Right renal cortex interstitium (tissue), 3 donors: ENCODE measurements around the gene PYGM. TPM values are rescaled to one million over a fixed set of nuclear protein-coding genes. Genes with fewer than 3 reads are reported as not detected.

Source experiments
- DNase-seq, 3 donors: peaks; one replicate each; pipeline ENCODE4 v3.0.0-alpha.2; 2013; ENCODE audit warnings: low read depth in 3 of 3, low spot score in 2 of 3
- polyA plus RNA-seq, 3 donors: library from polyadenylated mRNA; unstranded; fragments of 120-200 nt; gene quantifications; one replicate each; pipeline ENCODE4 v1.2.1, GENCODE V29; 2013; ENCODE audit not compliant: insufficient read length in 3 of 3

Gene PYGM
- polyA plus RNA-seq, 3 donors, result 1.1 to 2.6 (median 2.4) TPM

DNA sequence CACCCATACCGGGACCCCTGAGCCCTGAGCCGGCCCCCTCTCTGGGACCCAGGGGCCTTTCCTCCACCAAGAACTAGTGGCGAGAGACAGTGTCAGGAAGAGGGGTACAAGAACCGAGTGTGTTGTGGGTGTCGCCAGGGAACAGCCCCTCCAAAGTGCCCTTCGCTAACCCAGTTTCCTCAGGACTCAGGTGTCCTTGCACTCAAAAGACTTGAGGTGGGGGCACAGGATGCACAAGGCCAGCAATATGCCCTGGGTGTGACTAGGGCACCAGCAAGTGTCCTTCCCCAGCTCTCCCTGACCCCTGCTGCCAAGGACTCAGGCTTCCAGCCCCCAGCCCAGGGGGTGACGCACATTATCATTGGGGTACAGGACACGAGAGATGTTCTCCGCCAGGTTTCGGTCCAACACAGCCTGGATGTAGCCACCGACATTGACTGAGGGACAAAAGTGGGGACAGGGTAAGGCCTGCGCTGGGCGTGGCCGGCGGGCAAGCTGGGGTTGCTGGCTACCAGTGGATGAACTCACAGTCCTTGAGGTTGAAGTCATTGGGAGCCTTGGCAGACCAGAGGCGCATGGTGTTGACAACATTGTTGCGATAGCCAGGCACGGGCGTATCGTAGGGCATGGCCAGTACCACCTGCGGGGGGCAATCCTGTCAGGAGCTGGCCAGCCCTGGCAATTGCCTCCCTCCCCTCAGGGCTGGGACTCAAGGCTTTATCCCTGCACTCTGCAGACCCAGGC, 4.7 kb downstream of the PYGM start:
- no peak for DNase-seq

DNA sequence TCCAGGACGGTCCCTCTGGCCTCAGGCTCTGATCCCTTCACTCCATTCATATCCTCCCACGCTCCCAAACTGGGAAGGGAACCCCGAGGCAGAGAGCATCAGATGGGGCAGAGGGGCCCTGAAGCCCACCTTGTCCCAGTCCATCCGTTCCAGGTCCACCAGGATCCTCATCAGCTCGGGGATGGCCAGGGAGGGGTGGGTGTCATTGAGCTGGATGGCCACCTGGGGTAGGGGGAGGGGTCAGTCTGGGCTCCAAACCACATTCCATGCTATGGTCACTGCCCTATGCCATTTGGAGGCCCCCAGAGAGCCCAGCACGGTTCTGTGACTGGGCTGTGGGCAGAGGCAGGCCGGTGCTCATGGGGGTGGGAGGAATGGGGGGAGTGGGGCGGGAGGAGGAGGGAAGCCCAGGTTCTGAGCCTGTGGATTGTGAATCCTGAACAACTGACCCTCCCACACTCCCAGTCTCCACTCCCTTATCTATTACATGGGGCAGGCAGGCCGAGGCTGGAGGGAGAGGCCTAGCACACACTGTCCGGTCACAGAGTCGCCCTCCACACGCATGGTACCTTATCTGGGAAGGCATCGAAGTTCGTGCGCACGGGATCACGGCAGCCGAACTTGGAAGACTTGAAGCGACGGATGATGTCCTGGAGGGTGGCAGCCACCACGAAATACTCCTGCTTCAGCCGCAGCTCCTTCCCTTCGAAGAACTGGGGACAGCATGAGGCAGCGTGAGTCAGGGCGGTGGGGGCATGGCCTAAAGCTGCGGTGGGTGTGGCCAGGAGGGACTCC, 5.5 kb downstream of the PYGM start:
- no peak for DNase-seq

DNA sequence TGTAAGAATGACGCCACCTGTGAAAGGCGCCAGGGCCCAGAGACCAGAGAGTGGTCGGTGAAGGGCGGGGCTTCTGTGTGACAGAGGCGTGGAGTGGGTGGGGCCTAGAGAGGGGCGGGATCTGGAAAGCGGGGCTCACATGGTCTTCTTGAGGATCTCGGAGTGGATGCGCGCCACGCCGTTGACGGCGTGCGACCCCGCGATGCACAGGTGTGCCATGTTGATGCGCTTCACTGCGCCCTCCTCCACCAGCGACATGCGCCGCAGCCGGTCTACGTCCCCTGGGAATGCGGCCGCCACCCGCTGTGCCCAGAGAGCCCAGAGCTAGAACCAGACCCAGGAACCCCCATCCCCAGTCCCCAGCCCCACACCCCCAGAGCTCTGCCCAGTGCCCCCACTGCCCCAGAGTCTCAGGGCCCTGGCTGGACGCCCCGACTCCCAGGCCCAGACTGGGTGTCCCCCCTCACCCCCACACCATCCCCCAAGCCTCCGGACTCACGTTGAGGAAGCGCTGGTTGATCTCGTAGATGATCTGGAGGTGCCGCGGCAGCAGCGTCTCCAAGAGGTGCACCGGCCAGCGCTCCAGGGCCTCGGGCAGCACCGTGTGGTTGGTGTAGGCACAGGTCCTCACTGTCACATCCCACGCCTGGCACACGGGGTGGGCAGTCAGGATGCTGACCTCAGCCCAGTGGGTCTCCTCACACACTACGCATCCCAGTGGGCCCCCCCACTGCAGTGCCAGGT, 6.2 kb downstream of the PYGM start:
- no peak for DNase-seq

DNA sequence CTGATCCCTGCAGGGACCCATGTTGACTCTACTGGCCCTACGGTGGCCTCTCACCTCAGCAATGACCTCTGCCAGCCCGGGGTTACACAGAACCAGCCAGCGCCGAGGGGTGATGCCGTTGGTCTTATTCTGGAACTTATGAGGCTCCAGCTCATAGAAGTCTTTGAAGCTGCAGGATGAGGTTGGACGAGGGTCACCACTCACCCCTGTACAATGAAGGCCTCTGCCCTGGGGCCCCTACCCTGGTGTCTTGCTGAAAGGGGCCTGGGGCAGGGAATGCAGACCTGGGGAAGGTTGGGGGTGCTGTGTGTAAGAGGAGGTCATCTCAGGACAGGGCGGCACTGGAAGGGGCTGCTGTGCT, 6.8 kb downstream of the PYGM start:
- no peak for DNase-seq

DNA sequence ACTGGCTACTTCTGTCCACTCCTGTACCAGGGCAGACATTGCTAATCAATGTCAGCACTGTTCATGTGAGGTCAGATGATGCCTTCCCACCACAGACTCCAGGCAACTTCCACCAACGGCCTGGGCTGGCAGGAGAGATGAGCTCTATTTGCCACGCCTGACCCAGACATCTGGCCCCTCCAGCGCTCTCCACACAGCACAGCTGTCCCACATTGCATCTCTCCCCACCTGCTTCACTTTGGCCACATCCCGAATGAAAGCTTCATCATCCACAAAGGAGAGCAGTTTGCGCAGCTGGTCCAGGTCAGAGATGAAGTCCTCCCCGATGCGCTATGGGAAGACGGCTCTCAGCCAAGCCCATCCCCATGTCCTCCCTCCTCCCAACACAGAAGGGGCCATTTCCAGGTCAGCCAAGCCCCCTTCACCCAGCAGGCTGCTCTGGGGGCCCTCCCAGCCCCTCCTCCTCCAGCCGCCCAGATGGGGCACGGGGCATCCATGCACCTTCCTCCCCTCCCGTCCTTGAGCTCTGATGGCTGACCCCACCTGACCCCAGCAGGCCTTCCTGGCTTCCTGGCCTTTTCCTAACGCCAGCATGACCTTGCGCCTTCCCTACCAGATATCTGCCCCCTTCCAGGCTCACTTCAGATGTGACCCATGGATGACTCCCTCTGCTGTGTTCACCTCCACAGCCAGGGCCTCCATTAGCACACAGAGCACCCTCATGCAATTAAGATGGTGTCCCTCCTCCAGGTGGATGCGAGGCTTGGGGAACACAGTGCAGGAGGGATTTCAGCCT, 7.4 kb downstream of the PYGM start:
- DNase-seq, result no peak

DNA sequence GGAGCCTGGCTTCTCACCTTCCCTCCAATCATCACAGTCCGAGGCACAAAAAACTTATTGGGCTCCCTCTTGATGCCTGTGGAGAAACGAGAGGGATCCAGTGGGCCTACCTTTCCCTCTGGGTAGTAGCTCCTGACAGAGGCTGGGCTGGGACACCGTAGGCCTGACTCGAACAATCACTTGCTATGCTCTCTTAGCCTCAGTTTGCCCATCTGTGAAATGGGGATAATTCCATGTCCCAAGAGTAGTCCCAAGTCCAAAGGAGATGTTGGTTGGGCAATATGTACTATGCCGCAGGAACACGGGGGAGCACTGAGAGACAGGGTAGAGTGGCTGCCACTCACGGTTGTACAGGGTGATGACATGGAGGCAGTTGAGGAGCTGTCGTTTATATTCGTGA, 8.2 kb downstream of the PYGM start:
- DNase-seq, result no peak

DNA sequence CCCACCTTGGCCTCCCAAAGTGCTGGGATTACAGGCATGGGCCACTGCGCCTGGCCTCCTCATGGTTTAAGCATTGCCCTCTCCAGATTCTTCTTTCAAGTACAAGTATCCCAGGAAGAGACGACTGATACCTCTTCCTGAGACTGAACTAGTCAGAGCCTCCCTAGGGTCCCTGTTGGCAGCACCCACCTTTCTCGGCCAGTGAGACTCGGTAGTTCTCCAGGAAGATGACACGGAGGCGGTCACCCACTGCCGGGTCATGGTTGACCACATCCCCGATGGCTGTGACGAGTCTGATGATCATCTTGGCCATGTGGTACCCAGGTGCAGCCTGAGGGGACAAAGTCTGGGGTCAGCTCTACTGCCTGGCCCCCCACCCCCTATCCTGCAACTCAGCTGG, 8.6 kb downstream of the PYGM start:
- DNase-seq, result no peak

DNA sequence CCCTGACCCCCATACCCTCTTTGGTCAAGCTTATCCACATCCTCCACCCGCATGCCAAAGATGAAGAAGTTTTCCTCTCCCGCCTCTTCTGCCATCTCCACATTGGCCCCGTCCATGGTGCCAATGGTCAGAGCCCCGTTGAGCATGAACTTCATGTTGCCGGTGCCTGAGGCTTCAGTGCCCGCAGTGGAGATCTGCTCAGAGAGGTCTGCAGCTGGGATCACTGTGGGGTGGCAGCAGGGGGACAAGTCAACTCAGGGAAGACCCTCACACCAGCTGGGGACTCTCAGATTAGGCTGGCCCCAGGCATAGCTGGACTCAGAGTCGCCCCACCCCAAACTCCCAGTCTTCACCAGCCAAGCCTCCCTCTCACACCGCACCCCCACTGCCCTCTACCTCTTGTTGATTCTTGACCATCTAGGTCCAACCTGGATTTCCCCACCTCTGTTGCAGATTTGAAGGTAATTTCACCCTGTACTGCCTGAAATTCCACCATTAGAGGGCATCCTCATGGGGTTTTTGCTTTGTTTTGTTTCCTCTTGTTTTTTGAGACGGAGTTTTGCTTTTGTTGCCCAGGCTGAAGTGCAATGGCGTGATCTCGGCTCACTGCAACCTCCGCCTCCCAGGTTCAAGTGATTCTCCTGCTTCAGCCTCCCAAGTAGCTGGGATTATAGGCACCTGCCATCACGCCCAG, 9.3 kb downstream of the PYGM start:
- DNase-seq, result no peak

DNA sequence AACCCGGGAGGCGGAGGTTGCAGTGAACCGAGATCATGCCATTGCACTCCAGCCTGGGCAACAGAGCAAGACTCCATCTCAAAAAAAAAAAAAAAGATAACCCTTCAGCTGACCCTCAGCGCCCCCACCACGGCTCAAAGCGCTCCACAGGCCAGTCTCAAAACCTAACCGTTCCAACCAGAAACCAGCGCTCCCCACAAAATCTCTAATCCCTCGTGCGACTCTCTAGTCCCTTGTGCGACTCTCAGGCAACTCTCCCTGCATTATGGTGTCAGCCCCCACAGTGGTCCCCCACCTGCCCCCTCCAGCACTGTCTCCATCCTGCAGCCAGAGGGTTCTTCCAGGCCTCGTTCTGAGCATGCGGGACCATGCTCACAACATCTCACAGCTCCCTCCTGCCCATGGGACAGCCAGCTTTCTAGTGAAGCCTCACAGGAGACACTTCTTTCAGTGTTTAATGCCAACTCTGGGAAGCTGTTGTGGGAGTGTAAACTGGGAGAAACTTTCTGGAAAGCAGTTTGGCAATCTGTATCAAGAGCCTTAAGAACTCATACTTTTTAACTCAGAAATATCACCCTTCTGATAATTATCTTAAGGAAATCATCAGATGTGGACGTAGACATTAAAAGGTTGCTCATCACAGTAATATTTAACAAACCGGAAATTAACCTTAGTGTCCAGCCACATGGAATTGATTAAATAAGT, 11.7 kb downstream of the PYGM start:
- DNase-seq, result no peak

DNA sequence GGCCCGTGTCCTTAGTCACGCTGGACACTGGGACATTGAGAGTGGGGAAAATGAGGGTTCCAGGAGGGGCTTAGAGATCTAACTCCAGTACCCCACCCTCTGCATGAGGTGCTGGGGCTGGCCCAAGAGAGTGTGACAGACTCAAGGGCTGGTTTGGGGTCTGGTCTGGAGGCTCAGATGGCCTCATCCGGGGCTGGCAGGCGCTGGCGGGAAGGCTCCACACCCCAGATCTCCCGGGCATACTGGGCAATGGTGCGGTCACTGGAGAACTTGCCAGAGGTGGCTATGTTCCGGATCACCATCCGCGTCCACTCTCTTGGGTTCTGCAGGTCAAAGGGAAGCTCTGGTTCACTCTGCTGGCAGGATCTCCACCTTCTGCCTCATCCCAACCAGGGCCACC, 13.3 kb downstream of the PYGM start:
- no peak for DNase-seq

DNA sequence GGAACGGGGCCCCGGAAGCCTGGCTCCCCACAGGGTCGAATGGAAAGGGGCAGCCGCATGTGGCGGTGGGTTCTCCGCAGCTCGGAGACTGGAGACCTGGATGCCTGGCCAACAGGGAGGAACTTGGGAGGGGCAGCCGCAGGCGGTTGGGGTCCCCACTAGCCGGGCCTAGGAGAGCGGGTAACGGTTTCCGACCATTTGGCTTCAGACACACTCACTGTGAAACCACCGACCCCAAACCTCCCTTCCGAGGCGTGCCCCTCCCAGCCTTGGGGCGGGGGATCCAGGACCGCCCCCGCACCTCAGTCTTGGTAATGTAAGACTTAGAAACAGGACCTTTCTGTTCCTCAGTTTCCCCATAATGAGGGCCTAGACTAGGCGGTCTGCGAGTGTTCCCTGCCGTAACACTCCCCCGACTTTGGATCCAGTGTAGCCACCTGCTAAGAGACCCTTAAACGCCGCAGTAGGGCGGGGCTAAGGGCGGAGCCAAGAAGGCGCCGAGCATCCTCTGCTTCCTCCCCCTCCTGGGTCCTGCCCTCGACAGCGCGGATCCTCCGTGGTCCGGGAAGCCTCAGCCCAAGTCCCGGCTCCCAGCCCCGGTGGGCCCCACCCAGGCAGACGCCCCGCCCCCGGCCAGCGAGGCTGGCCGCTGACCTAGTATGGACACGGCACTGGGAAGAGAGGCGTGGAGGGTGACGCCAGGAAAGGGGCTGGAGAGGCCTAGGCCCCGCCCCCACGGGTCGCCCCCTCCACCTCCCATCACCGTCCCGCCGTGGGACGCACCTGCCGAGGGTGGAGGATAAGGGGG, 14.0 kb downstream of the PYGM start:
- no peak for DNase-seq

DNA sequence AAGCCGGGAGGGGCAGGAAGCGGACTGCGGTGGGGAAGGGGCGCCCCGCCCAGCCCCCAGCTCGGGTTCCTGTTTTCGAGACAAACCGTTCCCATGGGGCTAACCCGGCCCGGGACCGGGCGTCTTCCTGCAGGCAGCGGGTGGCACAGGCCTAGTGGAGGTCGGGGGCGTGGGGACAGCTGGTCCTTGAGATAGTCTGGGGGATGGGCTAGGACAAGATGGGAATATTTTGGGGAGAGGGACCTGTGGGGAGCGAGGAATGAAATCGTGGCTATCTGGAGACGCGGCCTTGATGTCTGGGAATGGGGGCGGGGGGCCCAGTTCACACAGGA, 14.6 kb downstream of the PYGM start:
- DNase-seq, result no peak

DNA sequence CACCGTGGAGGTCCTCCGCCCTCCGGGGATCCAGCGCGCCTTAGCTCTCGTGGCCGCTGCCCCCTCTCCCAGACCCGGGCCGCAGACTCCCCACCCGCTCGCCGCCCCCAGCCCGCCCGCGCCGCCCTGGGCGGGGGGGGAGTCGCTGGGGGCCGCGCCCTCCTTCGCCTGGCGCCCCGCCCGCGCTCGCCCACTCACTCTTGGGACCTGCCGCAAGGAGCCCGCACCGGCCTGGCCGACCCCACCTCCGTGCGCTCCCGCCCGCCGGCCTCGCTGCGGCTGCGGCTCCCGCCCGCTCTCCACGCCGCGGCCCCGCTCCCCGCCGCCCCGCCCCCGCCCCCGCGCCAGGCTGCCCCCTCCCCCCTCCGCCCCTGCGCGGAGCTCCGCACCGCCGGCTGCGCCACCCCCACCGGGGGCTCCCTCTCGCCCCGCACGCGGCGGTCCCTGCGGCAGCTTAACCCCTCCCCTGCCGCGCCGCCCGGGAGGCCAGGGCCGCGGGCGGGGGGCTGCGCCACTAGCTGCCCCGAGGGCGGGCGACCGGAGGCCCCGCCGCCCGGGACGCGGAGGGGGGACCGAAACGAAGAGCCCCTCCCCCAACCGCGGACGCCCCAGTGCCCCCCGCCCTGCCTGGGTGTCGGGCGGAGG, 15.1 kb downstream of the PYGM start:
- DNase-seq, result no peak

DNA sequence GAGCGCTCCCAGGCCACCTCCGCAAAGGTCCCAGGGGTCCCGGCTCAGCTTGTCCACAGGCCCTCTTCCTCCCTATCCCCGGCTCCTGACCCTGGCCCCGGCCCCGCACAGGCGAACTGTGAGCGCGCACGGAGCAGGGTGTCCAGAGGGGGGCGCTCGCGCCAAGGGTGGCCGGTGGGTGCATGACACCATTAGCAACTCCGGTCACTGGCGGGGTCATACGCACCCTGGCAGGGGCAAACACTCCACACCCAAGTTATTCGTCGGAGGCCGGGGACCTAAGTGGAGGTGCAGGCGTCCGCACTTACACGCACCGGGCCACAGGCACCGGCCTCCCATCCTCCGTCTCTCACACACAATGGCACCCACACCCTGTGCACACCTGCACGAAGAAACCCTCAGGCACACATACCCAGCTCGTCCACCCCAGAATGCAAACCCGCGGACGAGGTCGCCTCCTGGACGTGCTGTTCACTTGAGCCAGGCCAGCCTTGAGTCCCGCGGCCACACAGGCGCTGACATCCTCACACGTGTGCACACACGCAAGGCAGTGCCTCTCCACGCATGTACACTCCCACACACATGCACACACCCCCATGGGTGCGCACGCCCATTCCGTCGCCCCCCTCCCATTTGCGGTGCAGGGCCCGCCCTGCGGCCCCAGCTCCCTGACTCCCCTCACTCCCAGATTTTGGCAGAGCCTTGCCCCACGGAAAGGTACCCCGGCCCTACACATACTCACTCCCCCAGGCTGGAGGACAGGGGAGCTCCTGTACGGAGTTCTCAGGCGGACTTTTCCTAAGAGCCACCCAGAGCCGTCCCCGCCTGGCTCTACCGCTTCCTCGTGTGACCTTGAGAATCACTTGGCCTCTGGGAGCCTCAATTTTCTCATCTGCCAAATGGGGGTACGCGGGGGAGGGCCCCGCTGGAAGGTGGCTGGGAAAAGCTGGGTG, 15.9 kb downstream of the PYGM start, which contains the start of gene RASGRP2:
RASGRP2 (minus strand) TSS at position 552 of the 953 bp plus-strand sequence. CDS start 1,276 bp downstream, outside the sequence.
- no peak for DNase-seq

DNA sequence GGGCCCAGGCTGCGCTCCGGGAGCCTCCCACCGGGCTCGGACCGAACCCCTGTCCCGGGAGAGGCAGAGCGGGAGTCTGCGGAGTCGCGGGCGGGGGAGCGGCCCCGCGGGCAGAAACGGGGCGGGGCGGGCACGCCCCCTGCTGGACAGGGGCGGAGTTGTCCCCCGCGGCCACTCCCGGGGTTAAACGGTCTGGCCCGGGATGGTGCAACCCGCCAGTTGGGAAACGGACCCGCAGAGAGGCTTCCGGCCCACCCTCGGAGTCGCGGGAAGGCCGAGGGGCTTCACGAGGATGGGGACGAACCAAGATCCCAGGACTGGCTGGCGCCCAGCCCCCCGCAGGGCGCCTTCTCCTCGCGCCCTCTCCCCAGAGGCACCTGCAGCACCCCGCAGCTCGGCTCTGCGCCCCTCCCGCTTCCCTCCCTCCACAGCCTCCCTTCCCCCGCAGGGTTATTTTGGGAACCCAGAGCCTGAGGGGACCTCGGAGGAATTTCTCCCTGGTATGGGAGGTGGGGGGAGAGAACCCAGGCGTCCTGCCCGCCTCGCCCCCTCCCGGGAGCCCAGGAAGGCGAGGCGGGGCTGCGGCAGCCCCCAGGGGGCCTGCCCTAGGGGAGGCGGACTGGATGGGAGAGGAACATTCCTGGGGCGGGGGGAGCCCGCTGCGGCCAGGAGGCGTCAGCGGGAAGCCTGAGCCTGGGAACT, 16.7 kb downstream of the PYGM start:
- no peak for DNase-seq

DNA sequence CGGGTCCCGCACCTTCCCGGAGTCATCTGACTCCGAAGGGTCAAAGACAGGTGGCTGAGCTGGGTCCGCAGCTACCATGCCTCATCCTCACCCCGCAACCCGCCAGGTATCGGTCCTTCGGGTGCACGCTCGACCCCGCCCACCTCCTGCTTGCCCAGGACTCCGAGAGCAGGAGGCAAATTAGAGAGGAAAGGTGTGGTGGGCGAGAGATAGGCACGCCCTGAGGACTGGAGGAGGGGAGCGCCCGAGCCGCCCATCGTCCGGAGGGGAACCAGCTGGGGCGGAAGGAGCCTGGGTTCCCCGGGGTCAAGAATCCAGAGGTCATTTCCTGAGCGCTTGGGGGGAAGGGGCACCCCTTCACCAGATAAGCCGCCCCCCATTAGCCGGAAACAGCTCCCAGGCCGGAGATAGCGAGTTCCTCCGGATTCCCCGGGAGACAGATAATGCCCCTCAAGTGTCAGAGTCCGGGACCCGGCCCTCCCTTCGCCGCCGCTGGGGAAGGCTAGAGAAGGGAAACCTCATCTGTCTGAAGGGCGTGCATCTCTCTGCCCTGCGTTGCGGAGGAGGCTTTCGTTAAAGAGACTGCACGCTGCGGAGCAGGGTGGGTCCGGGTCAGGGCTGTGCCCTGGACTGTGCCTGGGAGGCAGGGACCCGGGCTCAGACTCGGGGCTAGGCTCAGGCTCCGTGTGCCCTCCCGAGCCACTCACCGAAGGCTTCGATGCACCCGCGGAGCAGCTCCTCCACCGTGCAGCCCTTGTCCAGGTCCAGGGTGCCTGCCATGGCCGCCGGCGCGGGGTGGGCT, 17.5 kb downstream of the PYGM start:
- no peak for DNase-seq
